Measurements from ENCODE around the gene CCDC149. TPM values are rescaled to one million over a fixed set of nuclear protein-coding genes. Genes with fewer than 3 reads are reported as not detected.

CCDC149 gene
- polyA plus RNA-seq, 3 donors from 2014 or later, result 0.20 TPM; not detected in 2

DNA sequence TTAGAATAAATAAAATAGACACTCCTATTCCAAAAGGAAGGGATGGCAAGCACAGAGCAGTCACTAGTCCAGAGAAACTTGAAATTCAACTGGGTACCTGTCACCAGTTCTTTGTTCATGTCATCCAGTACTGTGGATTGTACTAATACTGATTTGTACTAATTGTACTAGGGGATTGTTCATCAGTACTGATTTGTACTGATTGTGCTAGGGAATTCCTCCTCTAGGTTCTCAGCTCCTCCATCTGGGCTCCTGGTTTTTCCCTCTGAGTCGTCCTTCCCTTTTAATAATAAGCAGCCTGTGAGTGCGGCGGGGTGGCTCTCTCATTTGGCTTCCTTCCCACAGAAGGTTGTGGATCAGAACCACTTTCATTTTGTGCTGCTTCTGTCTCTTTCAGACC lies 148.5 kb downstream of the CCDC149 start:
- no peak overlapping the region for H3K27ac Mint-ChIP-seq
- H3K27me3 Mint-ChIP-seq (ENCODE audit: low read depth in 3 of 3), result peaks cover 0 to 2% (median 0%) of the 10 kb centered on the region in 3 donors
- peaks cover 0 to 6% (median 3%) of the 10 kb centered on the region in 6 donors for H3K9me3 Mint-ChIP-seq
- H3K4me3 Mint-ChIP-seq, result no peak overlapping the region
- no peaks in the 10 kb centered on the region for H3K36me3 Mint-ChIP-seq
- DNase-seq, result no peak
- no peaks in the 10 kb centered on the region for H3K4me1 Mint-ChIP-seq

DNA sequence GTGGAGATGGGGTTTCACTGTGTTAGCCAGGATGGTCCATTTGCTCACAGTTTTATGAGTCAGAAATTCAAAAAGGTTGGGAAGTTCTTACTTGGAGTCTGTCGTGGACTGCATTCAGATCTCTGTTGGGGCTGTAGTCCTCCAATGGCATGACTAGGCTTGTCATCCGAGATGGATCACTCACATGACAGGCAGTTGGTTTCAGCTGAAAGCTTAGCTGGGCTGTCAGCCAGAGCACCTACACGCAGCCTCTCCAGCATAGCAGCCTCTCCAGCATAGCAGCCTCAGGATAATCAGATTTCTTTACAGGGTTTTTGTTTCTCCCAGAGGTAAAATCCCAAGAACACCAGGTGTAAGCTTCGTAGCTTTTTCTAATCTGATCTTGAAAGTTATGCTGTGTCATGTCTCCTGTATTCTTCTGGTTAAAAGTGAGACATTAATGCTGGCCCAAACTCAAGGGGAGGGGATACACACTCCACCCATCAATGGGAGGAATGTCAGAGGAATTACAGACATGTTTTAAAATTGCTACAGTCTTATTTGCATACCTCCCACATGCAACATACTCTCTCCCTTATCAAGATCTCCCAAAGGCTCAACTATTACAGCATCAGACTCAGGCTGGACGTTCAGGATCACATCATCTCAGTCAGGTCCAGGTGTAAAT lies 149.1 kb downstream of the CCDC149 start:
- H3K4me3 Mint-ChIP-seq, result no peak overlapping the region
- H3K27ac Mint-ChIP-seq, result no peak overlapping the region
- H3K4me1 Mint-ChIP-seq, result no peaks in the 10 kb centered on the region
- no peak for DNase-seq
- H3K27me3 Mint-ChIP-seq (ENCODE audit: low read depth in 3 of 3), result peaks cover 0 to 2% (median 0%) of the 10 kb centered on the region in 3 donors
- peaks cover 0 to 11% (median 4%) of the 10 kb centered on the region in 6 donors for H3K9me3 Mint-ChIP-seq
- H3K36me3 Mint-ChIP-seq, result no peaks in the 10 kb centered on the region

Other genes starting within 250 kb of the CCDC149 start
- gene SOD3, start 117.5 kb downstream of the CCDC149 start, polyA plus RNA-seq, result not detected
- not detected for gene LGI2, start 117.9 kb upstream of the CCDC149 start, polyA plus RNA-seq
- gene SEPSECS, start 247.4 kb upstream of the CCDC149 start, polyA plus RNA-seq, result 1 to 10 TPM; 2.1 to 6.0 (median 4.6) TPM

Measured in immature natural killer cell (primary cell).